LNCaP clone FGC (cell line): ENCODE data around the gene HTT.
A peak's percentile ranks its signal among the peaks of the same experiment; 100 is the strongest.
"Not testable (repeated sequence)": the region's sequence is repeated elsewhere in the genome, so short reads cannot be mapped to it uniquely, and the experiment has no call there.

ENCODE experiments used
- DNase-seq: peaks from one replicate; pipeline ENCODE4 v3.0.0-alpha.2; 2011; ENCODE audit warnings: low read depth
- H3K4me3 ChIP-seq: 2 replicates; pipeline ENCODE4 v1.5.1; 2011; ENCODE audit warnings: mild to moderate bottlenecking, low read depth, low read length, control low read depth
- TF ChIP-seq, protein P1 (sequence below): IDR thresholded peaks from 2 replicates; pipeline ENCODE4 v1.5.1; 2012; ENCODE audit warnings: mild to moderate bottlenecking; ENCODE audit not compliant: control insufficient read depth, insufficient read depth; ENCODE audit errors: extremely low read depth

The HTT gene

DNA sequence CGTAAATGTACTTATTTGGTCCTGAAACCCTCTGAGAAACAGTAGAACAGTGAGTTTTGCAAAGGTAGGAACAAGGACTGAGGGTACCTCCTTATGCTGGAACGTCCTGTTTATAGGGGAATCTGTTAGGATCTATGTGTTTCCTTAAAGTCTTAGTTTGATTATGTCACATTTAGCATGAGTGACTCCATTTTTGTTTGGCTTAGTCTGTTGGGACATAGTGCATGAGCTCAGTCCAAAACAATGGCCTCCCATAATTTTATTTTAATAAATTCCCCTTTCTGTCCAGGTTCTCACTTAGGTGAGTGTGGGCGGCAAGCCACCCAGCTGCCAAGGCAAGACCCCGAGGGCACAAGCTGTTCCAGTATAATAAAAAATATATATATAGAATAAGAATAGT, 27.9 kb upstream of the HTT start:
- no peak overlapping the region for H3K4me3 ChIP-seq
- TF ChIP-seq, protein P1, sequence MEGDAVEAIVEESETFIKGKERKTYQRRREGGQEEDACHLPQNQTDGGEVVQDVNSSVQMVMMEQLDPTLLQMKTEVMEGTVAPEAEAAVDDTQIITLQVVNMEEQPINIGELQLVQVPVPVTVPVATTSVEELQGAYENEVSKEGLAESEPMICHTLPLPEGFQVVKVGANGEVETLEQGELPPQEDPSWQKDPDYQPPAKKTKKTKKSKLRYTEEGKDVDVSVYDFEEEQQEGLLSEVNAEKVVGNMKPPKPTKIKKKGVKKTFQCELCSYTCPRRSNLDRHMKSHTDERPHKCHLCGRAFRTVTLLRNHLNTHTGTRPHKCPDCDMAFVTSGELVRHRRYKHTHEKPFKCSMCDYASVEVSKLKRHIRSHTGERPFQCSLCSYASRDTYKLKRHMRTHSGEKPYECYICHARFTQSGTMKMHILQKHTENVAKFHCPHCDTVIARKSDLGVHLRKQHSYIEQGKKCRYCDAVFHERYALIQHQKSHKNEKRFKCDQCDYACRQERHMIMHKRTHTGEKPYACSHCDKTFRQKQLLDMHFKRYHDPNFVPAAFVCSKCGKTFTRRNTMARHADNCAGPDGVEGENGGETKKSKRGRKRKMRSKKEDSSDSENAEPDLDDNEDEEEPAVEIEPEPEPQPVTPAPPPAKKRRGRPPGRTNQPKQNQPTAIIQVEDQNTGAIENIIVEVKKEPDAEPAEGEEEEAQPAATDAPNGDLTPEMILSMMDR, result no peak

DNA sequence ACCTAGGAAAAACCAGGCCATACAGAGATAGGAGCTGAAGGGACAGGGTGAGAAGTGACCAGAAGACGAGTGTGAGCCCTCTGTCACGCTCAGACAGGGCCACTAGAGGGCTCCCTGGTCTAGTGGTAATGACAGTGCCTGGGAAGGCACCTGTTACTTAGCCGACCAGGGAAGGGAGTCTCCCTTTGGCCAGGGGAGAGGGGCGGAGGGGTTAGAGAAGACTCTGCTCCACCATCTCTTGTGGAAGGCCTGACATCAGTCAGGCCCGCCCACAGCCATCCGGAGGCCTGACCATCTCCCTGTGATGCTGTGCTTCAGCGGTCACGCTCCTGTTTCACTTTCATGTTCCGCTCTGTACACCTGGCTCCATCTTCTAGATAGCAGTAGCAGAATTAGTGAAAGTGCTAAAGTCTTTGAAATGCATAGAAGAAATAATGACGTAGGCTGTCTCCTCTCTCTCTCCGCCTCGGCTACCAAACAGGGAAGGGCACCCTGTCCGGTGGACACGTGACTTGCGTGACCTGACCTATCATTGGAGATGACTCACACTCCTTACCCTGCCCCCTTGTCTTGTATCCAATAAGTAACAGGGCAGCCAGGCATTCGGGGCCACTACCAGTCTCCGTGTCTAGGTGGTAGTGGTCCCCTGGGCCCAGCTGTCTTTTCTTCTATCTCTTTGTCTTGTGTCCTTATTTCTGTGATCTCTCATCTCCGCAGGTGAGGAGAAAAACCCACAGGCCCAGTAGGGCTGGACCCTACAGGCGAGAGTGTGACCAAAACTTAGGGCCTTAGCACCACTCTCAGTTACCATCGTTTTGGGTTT, 26.8 kb upstream of the HTT start:
- TF ChIP-seq, protein P1, result peak; percentile 82
- DNase-seq, result no peak
- peak overlapping the region; percentile 42 for H3K4me3 ChIP-seq

More for the DNA sequence above, 27.9 kb upstream of the HTT start:
- no peak for DNase-seq

DNA sequence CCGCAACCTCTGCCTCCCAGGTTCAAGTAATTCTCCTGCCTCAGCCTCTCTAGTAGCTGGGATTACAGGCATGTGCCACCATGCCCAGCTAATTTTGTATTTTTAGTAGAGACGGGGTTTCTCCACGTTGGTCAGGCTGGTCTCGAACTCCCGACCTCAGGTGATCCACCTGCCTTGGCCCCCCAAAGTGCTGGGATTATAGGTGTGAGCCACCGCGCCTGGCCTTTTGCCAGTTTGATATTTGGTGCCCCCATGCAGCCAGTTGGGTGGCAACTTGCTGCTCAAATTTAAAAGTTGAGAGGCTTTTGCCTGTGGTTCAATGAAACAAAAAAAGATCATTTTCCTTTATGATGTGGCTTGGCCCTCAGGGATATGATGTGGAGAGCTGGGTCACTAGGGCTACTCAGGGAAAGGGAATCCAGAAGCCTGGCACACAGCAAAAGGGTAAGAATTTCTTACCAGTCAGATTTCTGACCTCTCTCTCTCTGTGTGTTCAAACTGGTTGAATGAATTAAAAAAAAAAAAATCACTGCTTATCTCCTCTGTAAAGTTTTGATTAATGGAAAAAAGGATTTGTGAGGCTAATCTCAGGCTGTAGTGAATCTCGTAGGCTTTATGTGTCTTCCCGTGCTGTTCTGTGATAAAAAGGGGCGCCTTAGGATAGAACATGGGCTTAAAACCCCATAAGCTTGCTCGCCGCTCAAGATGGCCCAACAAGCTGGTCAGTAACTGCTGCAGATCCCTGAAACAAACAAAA, 23.2 kb upstream of the HTT start:
- not testable (repeated sequence) for DNase-seq, H3K4me3 ChIP-seq

GRCh38 chr4:3054169-3054759, 20.2 kb upstream of the HTT start:
- TF ChIP-seq, protein P1, result no peak
- H3K4me3 ChIP-seq, result no peak overlapping the region
- no peak for DNase-seq

DNA sequence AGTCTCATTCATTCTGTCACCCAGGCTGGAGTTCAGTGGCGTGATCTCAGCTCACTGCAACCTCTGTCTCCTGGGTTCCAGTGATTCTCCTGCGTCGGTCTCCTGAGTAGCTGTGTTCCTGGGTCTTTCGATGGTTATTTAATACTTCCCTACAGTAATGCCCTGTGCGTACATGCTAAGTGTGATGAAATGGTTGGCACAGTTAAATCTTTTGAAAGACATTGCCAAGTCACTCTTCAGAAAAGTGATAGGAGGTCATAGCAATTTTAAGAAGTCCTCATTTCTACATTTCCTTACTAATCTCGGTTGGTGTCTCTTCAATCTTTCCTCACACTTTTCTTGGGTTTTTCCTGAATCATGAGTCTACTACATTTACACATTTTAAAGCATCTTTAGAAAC, 14.5 kb upstream of the HTT start:
- TF ChIP-seq, protein P1, result no peak
- no peak overlapping the region for H3K4me3 ChIP-seq
- no peak for DNase-seq

DNA sequence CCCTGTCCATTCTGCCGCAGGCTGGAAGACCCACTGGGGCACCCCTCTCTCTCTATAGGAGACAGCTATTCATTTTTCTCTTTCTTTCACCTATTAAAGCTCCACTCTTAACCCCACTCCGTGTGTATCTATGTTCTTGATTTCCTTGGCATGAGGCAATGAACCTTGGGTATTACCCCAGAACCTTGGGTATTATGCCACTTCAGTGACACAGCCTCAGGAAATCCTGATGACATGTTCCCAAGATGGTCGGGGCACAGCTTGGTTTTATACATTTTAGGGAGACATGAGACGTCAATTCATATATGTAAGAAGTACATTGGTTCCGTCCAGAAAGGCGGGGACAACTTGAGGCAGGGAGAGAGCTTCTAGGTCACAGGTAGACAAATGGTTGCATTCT, 13.5 kb upstream of the HTT start:
- no peak overlapping the region for H3K4me3 ChIP-seq
- no peak for DNase-seq
- TF ChIP-seq, protein P1, result no peak

DNA sequence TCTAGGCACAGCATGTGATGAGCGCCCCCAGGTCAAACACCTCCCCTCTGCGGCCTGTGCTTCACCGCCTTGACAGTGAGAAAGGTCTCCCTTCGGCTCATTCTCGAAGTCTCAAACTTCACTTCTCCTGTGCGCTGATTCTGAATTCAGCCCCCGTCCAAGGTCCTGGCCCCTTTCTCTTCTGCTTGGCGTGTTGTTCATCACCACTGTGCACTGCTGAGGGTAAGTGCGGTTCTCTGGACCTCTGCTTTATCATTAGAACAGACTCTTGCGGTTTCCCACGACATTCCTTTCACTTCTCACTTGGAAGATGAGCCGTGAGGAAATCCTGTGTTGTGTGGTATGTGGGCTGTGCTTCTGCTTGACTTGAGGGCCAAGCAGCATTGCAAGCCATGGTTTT, 12.0 kb upstream of the HTT start:
- no peak for DNase-seq
- TF ChIP-seq, protein P1, result no peak

More for the DNA sequence above, 12.0 kb upstream of the HTT start:
- H3K4me3 ChIP-seq, result no peak overlapping the region
